Activated CD4-positive, alpha-beta memory T cell treated with anti-CD3 and anti-CD28 coated beads, Interleukin-2, amount 10 ng/mL, durations not matched to agents 7 days and 5 days (primary cell): Measurements from ENCODE around the gene ZFAND3. TPM values are rescaled to one million over a fixed set of nuclear protein-coding genes. Genes with fewer than 3 reads are reported as not detected.

Experiments used
- CTCF ChIA-PET: fragments of 350-600 bp; sonication (Branson Sonifier 250); formaldehyde crosslinking; loops from one replicate; lab custom pipeline; 2021; ENCODE audit warnings: antibody characterized with exemption, inconsistent platforms; lab: Charles Lee
- POLR2A ChIA-PET: fragments of 350-600 bp; sonication (Branson Sonifier 250); formaldehyde crosslinking; loops from one replicate; lab custom pipeline; 2021; ENCODE audit warnings: antibody characterized with exemption; lab: Charles Lee
- DNase-seq: peaks from one replicate; pipeline ENCODE4 v3.0.0-alpha.2; 2020
- H3K27ac Mint-ChIP-seq: one replicate; pipeline ENCODE4 v1.8.0; 2021; ENCODE audit warnings: mild to moderate bottlenecking, mixed read lengths
- H3K27me3 Mint-ChIP-seq: one replicate; pipeline ENCODE4 v1.8.0; 2021; ENCODE audit warnings: mixed read lengths
- H3K36me3 Mint-ChIP-seq: one replicate; pipeline ENCODE4 v1.8.0; 2021; ENCODE audit warnings: low read depth, mixed read lengths
- H3K4me1 Mint-ChIP-seq: one replicate; pipeline ENCODE4 v1.8.0; 2021; ENCODE audit warnings: mixed read lengths
- H3K4me3 Mint-ChIP-seq: one replicate; pipeline ENCODE4 v1.8.0; 2021; ENCODE audit warnings: mild to moderate bottlenecking, mixed read lengths
- H3K9me3 Mint-ChIP-seq: one replicate; pipeline ENCODE4 v1.8.0; 2021; ENCODE audit warnings: mixed read lengths
- total RNA-seq, 2 experiments: library from RNA; stranded (reverse); gene quantifications; one replicate each; pipeline ENCODE4 v1.2.3, GENCODE V29; 2021

Gene ZFAND3
- total RNA-seq, 2 experiments from 2014 or later: 35.2 to 38.2 TPM

GRCh38 chr6:38188677-38189335, 369.3 kb downstream of the ZFAND3 start:
- Mint-ChIP-seq H3K4me1 (no peaks in the 10 kb centered on the region), H3K9me3 (no peaks in the 10 kb centered on the region), H3K4me3 (no peak overlapping the region), H3K27me3 (no peaks in the 10 kb centered on the region), H3K27ac (no peak overlapping the region), H3K36me3 (no peaks in the 10 kb centered on the region)
- POLR2A ChIA-PET: no interaction called here
- DNase-seq: no peak
- CTCF ChIA-PET: no interaction called here

GRCh38 chr6:38191418-38191817, 371.9 kb downstream of the ZFAND3 start:
- Mint-ChIP-seq H3K4me3 (no peak overlapping the region), H3K36me3 (no peaks in the 10 kb centered on the region), H3K4me1 (no peaks in the 10 kb centered on the region), H3K27me3 (no peaks in the 10 kb centered on the region), H3K27ac (no peak overlapping the region), H3K9me3 (no peaks in the 10 kb centered on the region)
- POLR2A ChIA-PET: no interaction called here
- CTCF ChIA-PET: no interaction called here
- no peak for DNase-seq

- ChIA-PET POLR2A (no interaction called here), CTCF (no interaction called here)
- no peak overlapping the region for H3K27ac Mint-ChIP-seq
- DNase-seq: no peak
- H3K4me1 Mint-ChIP-seq: no peaks in the 10 kb centered on the region
- no peaks in the 10 kb centered on the region for H3K27me3 Mint-ChIP-seq
- no peaks in the 10 kb centered on the region for H3K36me3 Mint-ChIP-seq
- H3K9me3 Mint-ChIP-seq: no peaks in the 10 kb centered on the region
- no peak overlapping the region for H3K4me3 Mint-ChIP-seq
Observed at GRCh38 chr6:38192011-38192410, 372.5 kb downstream of the ZFAND3 start.

DNA sequence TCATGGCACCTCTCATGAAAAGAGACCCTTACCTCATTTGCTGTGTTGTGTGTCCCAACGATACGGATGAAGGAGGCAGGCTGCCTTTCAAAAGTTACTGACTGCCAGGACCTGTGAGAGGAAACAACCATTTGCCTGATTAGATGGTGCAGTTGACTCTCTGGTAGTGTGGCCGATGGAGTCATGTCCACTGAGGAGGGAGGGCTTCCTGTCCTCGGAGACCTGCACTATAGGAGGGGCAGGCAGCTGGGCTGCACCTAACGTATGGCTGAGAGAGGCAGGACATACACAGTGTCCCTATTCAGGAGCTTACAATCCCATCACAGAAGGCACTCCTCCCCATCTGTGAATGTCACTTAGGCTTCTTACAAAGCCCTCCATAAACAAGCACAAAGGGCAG, 373.0 kb downstream of the ZFAND3 start:
- H3K36me3 Mint-ChIP-seq: no peaks in the 10 kb centered on the region

DNA sequence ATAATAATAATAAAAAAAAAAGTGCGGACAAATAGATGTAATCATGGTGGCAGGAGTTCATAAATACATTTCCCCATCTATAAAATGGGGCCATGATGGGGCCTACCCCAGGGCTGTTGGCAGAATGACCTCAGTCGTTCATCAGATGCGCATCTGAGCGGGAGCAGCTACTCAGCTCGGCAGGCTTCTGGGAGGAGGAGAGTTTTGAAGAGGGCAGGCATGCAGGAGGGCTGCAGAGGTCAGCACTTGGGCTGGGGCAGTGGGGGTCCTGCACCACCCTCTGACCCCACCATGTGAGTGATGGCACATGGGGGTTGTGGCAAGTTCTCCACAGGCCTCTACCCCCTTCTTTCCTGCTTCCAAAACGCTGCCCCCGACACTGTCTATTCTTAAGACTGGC, 373.5 kb downstream of the ZFAND3 start:
- Mint-ChIP-seq H3K4me1 (no peaks in the 10 kb centered on the region), H3K27me3 (no peaks in the 10 kb centered on the region), H3K9me3 (no peaks in the 10 kb centered on the region), H3K36me3 (no peaks in the 10 kb centered on the region), H3K4me3 (no peak overlapping the region), H3K27ac (no peak overlapping the region)
- CTCF ChIA-PET: no interaction called here
- POLR2A ChIA-PET: no interaction called here
- DNase-seq: no peak

More for the DNA sequence above, 373.0 kb downstream of the ZFAND3 start:
- Mint-ChIP-seq H3K27me3 (no peaks in the 10 kb centered on the region), H3K9me3 (no peaks in the 10 kb centered on the region), H3K4me3 (no peak overlapping the region), H3K27ac (no peak overlapping the region), H3K4me1 (no peaks in the 10 kb centered on the region)
- ChIA-PET POLR2A (no interaction called here), CTCF (no interaction called here)
- no peak for DNase-seq

DNA sequence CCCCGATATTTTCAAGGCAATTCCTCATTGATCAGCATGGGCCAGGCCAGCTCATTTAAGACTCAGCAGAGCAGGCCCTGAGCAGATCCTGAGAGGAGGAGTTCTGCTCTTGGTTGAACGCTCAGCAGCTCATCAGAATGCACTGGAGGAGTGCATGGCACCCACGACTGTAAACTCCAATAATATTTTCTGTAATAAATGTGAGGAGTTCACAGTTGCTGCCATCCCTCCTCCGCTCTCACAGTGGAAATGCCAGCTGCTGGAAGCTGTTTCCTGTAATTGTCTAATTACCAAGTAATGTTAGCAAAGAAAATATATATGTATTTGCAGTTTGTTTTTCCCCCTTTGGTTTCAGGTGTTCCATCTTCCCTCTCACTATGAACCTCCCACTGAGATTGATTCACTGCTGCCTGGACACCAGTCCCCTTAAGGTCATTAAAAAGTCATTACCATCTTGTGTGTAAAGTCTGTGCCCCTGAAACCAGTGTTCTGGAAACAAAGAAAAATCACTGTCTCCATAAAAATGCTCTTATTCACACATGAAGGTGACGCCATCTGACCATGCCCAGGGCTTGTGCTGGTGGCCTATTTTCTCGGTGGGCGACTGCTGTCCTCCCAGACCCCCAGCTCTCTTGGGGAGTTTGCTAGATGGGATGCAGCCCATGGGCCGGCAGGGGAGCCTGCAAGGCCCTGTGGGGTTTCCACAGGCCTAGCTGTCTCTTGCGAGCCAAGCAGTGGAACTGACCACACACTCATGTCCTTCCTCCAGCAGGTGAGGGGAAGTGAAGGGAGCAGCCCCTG, 374.2 kb downstream of the ZFAND3 start:
- ChIA-PET POLR2A (no interaction called here), CTCF (no interaction called here)
- no peak overlapping the region for H3K4me3 Mint-ChIP-seq
- no peaks in the 10 kb centered on the region for H3K9me3 Mint-ChIP-seq
- DNase-seq: no peak
- no peak overlapping the region for H3K27ac Mint-ChIP-seq
- H3K4me1 Mint-ChIP-seq: no peaks in the 10 kb centered on the region
- no peaks in the 10 kb centered on the region for H3K36me3 Mint-ChIP-seq
- H3K27me3 Mint-ChIP-seq: no peaks in the 10 kb centered on the region

DNA sequence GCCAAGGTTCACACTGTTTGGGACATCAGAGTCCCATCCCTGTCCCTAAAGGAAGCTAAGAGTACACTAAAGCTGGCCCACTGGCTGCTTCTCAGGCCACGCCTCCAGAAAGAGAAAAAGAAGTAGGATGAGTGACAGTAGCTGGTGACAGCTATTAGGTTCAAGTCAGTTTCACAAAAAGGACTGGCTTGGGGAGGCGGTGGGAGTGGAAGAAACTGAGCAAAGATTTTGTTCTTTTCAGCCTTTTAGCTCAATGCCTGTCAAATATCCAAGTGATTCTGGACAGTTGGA, 374.7 kb downstream of the ZFAND3 start:
- Mint-ChIP-seq H3K27ac (no peak overlapping the region), H3K4me3 (no peak overlapping the region), H3K27me3 (no peaks in the 10 kb centered on the region), H3K36me3 (no peaks in the 10 kb centered on the region), H3K4me1 (no peaks in the 10 kb centered on the region), H3K9me3 (no peaks in the 10 kb centered on the region)
- DNase-seq: no peak
- ChIA-PET CTCF (no interaction called here), POLR2A (no interaction called here)

DNA sequence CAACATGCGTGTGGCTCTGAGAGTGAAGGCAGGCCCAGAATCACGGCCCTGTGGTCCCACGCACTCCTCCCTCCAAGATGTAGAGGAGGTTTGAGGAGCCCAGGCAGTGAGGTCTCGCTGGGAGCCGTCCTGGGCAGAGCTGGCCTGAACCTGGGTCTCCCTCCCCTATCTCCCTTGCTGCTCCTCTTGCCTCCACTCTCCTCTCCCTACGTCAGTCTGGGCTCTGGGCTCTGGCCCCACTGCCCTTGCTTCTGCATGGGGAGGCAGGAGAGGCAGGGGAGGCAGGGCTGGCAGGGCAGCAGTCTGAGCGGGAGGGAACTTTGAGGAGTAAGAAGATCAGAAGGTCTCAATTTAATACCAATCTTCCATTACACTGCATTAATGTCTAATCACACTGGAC, 375.1 kb downstream of the ZFAND3 start:
- no peaks in the 10 kb centered on the region for H3K36me3 Mint-ChIP-seq
- H3K4me1 Mint-ChIP-seq: no peaks in the 10 kb centered on the region
- no peak for DNase-seq
- CTCF ChIA-PET: no interaction called here
- H3K9me3 Mint-ChIP-seq: no peaks in the 10 kb centered on the region
- POLR2A ChIA-PET: no interaction called here
- no peaks in the 10 kb centered on the region for H3K27me3 Mint-ChIP-seq
- H3K4me3 Mint-ChIP-seq: no peak overlapping the region
- H3K27ac Mint-ChIP-seq: no peak overlapping the region

- no peaks in the 10 kb centered on the region for H3K4me1 Mint-ChIP-seq
- no peak overlapping the region for H3K27ac Mint-ChIP-seq
- ChIA-PET POLR2A (no interaction called here), CTCF (no interaction called here)
- no peak overlapping the region for H3K4me3 Mint-ChIP-seq
- H3K36me3 Mint-ChIP-seq: no peaks in the 10 kb centered on the region
- no peaks in the 10 kb centered on the region for H3K27me3 Mint-ChIP-seq
- no peak for DNase-seq
- H3K9me3 Mint-ChIP-seq: no peaks in the 10 kb centered on the region
Observed at GRCh38 chr6:38195113-38195635, 375.6 kb downstream of the ZFAND3 start.

- Mint-ChIP-seq H3K27ac (no peak overlapping the region), H3K36me3 (no peaks in the 10 kb centered on the region), H3K27me3 (no peaks in the 10 kb centered on the region), H3K4me1 (no peaks in the 10 kb centered on the region), H3K9me3 (no peaks in the 10 kb centered on the region), H3K4me3 (no peak overlapping the region)
- DNase-seq: no peak
- ChIA-PET CTCF (no interaction called here), POLR2A (no interaction called here)
Observed at GRCh38 chr6:38198219-38198618, 378.7 kb downstream of the ZFAND3 start.

Other genes starting within 250 kb of the ZFAND3 start
- 10 to 100 TPM; 35.1 to 38.0 TPM for gene MDGA1, start 121.8 kb upstream of the ZFAND3 start, total RNA-seq